Lung microvascular endothelial cell (primary cell): ENCODE results near the gene WRNIP1. TPM values are rescaled to one million over a fixed set of nuclear protein-coding genes. Genes with fewer than 3 reads are reported as not detected.
A peak's percentile ranks its signal among the peaks of the same experiment; 100 is the strongest.
"Not testable (repeated sequence)": the region's sequence is repeated elsewhere in the genome, so short reads cannot be mapped to it uniquely, and the experiment has no call there.

ENCODE experiments used
- DNase-seq, 2 donors: peaks; one replicate each; pipeline versions ENCODE4 v3.0.0 to v3.0.0-alpha.2; 2010; ENCODE audit warnings: low read depth in 2 of 2
- total RNA-seq: library from RNA; depleted of rRNA; stranded (reverse); fragments of >200 nt; gene quantifications from 2 replicates; pipeline ENCODE4 v1.2.1, GENCODE V29; 2014

The WRNIP1 gene
- total RNA-seq, 1 donor from 2014 or later: 42.7 TPM

DNA sequence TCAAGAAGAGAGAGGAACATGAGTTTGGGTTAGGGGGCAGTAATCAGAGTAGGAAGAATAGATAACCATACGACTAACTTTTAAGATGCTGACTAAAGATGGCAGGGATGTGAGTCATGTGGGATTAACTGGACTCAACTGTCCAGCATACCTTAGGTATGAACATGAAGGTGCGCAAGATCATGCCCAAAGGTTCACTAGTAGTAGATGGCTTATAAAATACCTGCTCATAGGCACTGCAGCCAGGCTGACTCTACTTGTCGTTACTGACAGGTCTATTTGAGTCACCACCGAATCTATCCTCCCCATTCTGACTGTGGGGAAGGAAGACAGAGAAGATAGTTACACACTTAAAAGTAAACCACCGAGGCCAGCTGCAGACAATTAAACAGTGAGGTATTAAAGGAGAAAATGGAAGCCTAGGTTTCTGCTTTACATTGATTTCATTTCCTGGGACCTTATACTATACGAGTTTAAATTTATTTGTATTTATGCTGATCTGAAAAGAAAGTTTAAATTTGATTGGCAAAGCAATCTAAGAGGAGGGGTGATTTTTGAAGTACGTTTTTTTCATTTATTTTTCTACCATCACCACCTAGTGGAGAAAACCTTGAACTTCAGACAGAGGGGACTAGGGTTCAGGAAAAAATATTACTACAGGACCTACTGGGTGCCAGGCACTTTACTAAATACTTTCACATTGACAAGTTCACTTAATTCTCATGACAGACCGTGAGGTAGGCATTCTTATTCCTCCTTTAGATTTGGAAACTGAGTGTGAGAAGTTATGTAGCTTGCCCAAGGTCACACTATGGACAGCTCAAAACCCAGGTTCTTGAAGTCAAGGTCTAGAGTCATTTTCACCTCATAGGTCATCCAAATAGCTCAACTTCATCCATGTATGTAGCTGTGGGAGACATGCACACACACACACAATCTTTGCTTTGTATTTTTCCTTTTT, 4.0 kb upstream of the WRNIP1 start:
- DNase-seq: no peak

DNA sequence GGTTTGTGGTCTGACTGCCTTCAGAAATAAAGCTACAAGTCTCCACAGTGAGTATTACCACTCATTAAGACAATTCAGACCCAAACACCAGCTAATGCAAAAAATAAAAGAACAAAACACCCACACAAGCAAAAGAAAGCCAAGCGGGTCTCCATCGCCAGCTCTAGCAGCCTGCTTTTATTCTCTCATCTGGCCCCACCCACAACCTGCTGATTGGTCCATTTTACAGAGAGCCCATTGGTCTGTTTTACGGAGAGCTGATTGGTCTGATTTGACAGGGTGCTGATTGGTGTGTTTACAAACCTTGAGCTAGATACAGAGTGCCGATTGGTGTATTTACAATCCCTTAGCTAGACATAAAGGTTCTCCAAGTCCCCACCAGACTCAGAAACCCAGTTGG, 2.3 kb upstream of the WRNIP1 start:
- not testable (repeated sequence) for DNase-seq

DNA sequence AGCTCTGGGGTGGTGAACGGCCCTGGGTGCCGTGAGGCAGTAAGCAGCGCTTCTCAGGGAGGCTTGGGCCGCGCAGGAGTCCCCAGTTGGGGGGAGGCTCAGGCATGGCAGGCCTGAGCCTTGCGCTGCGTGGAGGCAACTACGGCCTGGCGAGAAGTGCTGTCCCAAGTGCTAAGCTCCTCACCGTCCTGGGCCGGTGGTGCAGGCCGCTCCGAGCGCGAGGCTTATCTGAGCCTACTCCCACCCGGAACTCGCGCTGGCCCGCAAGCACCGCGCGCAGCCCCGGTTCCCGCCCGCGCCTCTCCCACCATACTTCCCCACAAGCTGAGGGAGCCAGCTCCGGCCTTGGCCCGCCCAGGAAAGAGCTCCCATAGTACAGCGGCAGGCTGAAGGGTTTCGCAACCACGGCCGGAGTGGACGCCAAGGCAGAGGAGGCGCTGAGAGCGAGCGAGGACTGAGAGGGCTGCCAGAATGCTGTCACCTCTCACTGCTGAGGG, 1.8 kb upstream of the WRNIP1 start:
- no peak for DNase-seq

DNA sequence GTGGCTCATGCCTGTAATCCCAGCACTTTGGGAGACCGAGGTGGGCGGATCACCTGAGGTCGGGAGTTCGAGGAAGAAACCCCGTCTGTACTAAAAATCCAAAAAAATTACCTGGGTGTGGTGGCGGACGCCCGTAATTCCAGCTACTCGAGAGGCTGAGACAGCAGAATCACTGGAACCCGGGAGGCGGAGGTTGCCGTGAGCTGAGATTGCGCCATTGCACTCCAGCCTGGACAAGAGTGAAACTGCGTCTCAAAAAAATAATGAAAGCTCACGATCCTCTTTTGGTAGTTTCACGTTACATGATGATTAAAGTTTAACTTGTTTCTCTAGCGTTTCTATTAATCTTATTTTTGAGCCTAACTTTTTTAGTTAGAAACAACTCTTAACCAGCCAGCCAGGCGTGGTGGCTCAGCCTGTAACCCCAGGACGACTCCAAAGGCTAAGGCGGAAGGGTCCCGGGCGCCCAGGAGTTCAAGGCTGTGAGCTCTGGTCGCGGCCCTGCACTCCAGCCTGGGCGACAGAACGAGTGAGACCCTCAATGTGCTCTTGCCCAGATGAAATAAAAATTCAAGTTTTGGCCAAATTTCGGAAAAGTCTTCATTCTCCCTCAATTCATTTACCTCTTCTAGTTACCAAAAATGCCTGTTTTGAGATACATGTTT, 1.2 kb upstream of the WRNIP1 start:
- no peak for DNase-seq

DNA sequence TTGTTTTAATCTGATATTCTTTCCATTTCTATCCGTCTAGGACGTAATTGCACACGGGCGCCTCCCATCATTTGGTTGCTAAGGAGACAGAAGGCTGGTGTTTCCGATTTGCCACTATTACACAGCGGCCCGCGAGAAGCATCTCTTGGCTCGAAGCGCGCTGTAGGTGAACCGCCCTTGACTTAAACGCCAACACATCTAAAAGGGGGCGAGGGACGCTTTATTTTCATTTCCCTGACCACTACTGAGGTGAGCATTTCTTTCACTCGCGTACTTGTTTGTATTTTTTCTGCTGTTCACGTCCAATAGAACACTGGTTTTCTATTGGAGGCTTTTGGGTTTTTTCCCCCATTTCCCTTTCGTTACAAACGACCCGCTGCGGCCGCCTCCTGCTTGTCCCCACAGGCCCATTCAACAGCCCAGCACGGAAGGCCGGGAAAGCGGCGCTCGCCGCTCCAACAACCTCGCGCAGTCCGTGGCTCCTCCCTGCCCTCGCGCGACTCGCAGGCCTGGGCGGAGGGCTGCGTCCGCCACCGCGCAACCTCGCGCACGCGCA, 505 bp upstream of the WRNIP1 start:
- peak; percentile 81 to 85 for DNase-seq

DNA sequence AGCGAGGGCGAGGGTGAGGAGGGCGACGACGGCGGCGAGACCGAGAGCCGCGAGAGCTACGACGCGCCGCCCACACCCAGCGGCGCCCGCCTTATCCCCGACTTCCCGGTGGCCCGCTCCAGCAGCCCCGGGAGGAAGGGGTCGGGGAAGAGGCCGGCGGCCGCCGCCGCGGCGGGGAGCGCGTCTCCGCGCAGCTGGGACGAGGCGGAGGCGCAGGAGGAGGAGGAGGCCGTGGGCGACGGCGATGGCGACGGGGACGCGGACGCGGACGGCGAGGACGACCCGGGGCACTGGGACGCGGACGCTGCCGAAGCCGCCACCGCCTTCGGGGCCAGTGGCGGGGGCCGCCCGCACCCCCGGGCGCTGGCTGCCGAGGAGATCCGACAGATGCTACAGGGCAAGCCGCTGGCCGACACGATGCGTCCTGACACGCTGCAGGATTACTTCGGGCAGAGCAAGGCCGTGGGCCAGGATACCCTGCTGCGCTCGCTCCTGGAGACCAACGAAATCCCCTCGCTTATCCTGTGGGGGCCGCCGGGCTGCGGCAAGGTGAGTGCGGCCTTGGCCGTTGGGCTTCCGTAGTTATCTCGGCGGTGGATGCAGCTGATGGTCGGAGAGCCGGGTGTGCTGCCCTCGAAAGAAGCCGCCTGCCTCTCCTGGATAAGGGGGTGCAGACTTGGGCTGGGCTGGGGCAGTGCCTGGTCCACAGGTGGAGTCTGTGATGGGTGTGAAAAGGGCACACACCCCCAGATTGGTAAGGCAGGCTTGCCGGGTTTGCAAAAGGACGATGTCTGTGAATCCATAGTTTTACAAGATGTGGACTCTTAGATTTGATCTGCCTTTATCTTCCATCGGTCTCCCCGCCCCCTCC, 938 bp downstream of the WRNIP1 start:
- DNase-seq: peak; percentile 51 to 65

DNA sequence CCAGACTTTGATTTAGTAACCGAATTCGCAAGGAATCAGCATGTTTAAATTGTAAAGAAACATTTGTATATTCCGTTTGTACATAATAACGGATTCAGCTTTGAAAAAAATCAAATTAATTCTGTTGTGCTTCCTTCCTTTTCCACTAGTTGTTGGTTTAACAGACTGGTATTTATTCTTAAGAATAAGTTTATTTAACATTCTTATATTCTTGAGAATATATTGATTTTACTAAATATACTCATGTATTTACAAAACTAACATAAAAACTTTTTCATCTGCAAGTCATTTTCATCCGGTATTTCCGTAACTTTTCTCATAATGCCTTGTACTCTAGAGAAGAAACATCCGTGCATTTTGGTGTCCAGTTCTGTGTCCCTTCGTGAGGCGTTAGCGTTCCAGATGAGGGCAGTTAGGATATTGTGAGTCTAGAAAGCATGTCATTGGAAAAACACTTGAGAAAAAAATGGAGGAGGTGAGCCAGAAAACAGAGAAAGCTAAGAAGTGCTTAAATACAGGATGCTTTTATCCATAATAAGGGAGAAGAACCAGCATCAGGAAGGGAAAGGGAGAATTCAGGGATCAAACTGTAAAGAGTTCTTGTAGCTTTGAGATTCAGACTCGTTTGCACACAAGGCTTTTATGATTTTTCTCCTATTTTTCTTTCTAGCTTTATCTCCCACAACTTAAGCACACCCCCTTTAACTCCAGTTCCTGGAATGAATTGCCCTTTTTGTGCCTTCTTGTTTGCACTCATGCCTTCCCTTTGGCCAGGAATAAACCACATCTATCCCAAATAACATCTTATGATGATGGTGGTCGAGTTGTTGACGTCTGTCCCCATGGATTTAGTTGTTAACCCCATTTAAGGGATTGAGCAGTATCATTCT, 1.8 kb downstream of the WRNIP1 start:
- peak in 1 of 2 donors; percentile 27 for DNase-seq

DNA sequence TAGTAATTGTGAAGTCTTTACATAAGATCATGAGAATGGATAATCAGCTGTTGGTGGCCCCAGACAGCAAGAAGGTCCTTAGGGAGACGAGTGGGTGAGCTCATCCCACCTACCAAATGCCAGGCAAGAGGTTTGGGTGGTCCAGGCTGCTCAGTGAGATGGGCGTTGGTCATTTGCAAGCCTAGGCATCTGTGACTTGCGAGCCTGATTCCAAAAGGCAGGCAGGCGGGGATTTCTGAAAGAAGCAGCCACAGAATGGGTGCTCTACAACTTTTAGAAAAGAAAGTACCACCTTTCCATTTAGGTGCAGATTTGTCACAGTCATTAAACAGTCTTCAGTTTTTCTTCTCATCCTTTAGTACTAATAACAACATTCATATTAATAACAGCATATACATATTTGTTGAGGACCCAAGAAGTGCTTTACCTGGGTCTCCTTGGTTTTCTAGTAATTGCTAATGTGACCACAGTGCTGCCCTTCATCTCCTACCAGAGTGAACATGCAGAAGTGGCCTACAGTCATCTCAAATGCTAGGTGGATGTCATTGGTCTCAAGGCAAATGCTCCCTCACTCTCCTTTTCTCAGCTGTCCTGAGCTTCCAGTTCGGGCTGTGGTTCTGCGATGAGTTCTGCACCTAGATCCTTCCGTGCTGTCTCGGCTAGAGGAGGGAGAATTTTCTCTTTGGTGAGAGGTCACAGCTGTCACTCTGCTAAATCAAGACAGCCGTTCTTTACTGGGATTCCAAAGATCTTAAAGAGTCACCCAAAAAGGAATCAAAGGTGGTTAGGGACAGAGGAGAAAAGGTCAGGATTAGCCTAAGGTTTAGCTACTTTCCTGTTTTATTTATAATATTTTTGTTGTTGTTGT, 2.7 kb downstream of the WRNIP1 start:
- peak in 1 of 2 donors; percentile 10 for DNase-seq

DNA sequence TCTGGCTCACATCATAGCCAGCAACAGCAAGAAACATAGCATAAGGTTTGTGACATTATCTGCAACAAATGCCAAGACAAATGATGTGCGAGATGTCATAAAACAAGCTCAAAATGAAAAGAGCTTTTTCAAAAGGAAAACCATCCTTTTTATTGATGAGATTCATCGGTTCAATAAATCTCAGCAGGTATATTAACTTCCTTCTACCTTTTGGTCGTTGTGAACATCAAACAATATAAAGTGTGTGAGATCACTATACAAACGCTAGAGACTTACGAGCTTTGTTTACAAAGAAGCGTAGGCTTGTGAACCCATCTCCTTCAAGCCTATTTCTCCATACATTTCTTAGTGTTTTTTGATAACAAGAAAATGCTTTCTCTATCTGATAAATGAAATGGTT, 3.5 kb downstream of the WRNIP1 start:
- DNase-seq: no peak

DNA sequence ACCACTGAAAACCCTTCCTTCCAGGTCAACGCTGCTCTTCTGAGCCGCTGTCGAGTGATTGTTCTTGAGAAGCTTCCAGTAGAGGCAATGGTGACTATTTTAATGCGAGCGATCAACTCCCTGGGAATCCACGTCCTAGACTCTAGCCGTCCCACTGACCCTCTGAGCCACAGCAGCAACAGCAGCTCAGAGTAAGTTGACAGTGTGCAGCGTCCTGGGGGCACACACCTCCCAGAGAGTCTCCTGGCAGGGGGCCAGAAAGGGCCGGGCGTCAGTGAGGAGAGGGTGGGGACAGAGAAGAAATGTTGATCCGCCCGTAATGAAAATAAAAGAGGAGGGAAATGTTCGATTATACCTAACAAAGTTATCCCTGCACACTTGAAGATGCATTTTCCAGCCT, 5.0 kb downstream of the WRNIP1 start:
- DNase-seq: peak; percentile 51 to 61

DNA sequence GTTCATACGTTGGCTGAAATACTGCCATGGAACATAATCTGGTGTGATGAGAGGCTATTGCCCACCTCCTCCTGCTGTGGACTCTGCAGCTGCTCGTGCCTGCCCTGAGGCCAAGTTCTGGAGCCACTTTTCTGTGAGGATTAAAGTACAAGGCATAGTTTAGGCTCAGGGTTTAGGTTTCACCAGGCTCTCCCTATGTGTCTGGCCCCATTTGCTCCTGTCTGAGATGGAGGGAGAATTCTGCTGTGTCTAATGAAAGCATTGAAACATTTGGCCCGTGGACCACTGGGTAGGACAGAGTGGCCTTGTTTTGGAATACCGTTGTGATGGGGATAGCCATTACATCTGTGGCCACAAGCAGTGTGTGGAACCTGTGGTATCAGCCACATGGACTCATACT, 5.9 kb downstream of the WRNIP1 start:
- no peak for DNase-seq

DNA sequence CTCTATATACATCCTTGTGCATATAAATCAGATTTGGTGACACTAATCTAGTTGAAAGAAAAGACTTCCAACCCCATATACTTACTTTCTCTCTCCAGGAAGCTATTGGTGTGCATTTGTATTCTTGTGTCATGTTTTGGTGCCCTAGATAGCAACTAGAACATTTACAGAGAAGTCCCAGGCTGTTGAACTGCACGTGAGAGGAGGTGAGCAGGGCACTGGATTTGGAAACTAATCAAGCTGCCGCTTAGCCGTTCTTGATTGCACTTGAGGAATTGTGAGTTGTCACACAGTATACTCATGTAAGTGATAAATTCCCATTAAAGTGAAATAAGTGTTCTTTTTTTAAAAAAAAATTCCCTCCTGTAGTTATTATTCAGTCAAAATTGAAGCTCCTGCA, 7.6 kb downstream of the WRNIP1 start:
- no peak for DNase-seq

DNA sequence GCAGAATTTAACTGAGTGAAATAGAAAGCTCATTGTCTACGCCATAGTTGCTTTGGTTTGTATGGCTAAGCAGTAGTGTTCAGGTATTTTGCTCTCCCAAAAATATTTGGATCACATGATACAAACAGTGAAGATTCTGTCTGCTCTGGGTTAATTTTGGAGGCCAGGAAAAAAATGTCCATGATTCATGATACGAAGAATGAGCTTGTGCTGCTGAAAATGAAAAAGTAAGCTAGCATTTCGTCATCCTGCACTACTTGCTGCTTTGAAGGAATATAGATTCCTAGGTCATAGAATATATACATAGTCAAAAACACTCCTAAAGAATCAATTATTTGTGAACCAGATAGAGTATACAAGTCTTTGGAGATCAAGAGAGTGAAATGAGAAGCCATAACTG, 8.3 kb downstream of the WRNIP1 start:
- no peak for DNase-seq

DNA sequence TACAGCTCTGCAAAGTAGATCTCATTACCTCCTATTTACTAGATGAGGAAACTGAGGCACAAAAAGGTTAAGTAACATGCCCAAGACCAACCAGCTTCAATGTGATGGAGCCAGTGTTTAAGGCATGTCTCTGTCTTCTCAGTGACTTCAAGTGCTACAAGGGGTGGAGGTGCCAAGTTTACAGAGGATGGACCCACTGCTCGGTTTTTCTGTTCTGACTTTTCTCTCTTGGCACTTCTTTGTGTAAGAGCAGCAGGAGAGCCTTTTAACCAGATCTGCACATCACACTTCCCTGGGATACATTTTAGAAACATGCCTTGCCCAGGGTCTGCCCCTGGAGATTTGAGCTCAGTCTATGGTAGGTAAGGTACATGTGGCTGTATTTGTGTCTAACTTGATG, 9.8 kb downstream of the WRNIP1 start:
- no peak for DNase-seq

DNA sequence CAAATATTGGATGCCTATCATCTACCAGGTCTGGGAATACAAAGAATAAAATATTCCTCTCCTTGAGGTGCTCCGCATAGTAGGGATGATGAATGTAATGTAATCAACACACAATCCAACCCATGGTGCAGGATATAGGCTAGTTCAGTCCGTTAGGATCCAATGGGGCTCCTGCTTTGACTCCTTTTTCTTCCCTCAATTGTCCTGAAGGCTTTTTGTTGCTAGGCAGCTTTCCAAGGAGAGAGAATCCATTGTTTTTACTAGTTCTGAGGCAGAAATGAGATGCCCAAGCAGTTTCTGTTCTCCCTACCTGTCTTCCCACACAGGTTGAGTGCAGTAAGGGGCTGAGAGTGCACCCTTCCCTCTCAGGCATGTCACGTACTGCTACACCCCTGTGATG, 12.1 kb downstream of the WRNIP1 start:
- DNase-seq: no peak

DNA sequence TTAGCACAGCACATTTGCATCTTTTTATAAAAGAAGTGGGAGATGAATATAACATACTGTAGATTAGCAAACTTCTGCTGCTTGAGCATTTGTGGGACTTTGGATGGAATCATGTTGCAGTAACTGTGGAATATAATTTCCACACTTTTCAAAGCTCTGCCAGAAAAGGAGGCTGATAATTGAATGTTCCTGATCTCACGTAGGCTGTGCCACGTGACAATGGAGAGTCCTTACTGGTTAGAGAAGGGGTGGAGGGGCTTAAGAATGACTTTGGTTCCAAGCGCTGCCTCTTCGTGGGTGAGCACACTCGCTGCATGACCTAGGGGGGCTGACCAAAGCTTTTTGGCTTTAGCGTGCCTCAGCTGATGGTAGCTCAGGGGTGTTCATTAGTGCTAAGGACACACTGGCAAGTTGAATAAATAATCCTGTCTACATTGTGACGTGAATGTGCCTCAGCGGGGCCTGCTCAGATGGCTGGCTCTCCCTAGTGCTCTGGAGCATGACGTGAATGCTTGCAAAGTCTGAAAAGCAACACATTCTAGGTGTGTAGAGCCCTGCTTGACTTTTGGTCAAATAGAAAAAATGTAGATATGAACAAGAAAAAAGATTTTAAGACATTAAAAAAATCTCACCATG, 15.0 kb downstream of the WRNIP1 start:
- no peak for DNase-seq

DNA sequence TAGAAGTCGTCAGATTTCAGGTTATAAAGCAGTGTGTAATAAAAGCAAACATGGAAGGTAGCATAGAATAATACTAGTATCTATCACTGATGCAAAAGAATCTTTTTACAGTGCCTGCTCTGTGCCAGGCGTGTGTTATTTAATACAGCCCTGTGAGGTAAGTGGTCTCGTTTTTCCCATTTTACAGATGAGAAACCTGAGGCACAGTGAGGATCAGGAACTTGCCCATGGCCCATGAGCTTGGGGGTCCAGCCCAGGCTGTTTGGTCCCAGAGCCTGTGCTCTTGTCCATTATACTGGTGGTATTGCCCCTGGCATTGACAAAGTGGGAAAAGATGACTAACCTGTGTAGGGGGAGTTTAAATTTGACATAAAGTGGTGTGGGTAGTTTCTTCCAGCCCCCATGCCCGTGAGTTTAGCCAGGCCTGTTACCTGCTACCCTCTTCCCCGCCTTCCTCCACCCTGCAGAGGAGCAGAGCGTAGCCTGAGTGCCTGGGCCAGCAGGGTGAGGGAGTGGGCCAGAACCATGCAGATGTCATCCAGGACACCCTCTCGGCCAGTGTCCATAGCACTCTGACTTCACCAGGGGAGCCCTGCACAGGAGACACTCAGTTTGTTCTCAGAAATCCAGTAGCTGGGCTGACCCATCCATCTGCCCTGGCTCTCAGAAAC, 16.6 kb downstream of the WRNIP1 start:
- DNase-seq: no peak

DNA sequence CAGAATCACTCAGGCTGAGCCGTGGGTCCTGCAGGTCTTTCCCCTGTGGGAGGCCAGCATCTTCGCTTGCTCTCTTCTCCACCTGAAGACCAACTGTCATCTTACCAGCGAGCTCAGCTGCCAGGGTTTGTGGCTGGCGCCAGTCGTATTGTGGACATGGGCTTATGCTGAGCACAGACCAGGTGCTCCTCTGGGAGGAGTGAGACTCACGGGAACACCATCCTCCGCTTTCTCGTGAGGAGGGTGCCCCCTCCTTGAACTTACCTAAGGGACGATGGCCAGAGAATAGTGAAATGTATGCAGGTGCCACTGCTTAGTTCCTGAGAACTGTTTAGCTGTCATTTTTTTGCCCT, 17.1 kb downstream of the WRNIP1 start:
- DNase-seq: no peak

DNA sequence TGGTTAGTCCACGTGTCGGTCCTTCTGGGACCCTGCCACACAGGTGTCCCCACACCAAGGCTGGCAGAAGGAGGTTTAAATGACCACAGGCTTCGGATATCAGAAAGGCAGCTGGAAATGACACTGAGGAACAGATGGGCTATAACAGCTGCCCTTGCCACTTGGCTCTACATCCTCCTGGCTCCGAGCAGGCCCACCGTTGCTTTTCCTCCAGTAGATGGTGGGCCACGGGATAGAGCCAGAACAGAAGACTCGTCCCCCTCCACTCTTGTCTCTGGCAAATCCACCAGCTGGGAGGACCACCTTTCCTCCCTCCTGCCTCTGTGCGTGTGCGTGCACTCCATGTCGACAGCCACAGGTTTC, 17.6 kb downstream of the WRNIP1 start:
- no peak for DNase-seq
